Memory B cell (primary cell): Measurements from ENCODE around the gene CTNNAL1.
"Not testable (repeated sequence)": the region's sequence is repeated elsewhere in the genome, so short reads cannot be mapped to it uniquely, and the experiment has no call there.

Experiments used
- ATAC-seq: fragments of 150-1000 bp; cut with Tn5 transposase; 2 replicates; pipeline ENCODE4 v1.10.0; 2021; ENCODE audit warnings: low read depth, mild to moderate bottlenecking, moderate library complexity
- DNase-seq, 2 donors: peaks; one replicate each; pipeline ENCODE4 v3.0.0; 2022; ENCODE audit warnings: low spot score in 2 of 2
- H3K27ac Mint-ChIP-seq: one replicate; pipeline ENCODE4 v1.8.0; 2022; ENCODE audit warnings: mild to moderate bottlenecking, moderate library complexity, mixed read lengths
- H3K27me3 Mint-ChIP-seq: one replicate; pipeline ENCODE4 v1.8.0; 2022; ENCODE audit warnings: mixed read lengths
- H3K36me3 Mint-ChIP-seq: one replicate; pipeline ENCODE4 v1.8.0; 2022; ENCODE audit warnings: mild to moderate bottlenecking, mixed read lengths
- H3K4me1 Mint-ChIP-seq: one replicate; pipeline ENCODE4 v1.8.0; 2022; ENCODE audit warnings: mixed read lengths
- H3K4me3 Mint-ChIP-seq: one replicate; pipeline ENCODE4 v1.8.0; 2022; ENCODE audit warnings: mild to moderate bottlenecking, moderate library complexity, mixed read lengths
- H3K9me3 Mint-ChIP-seq: one replicate; pipeline ENCODE4 v1.8.0; 2022; ENCODE audit warnings: mixed read lengths

CTNNAL1 gene

DNA sequence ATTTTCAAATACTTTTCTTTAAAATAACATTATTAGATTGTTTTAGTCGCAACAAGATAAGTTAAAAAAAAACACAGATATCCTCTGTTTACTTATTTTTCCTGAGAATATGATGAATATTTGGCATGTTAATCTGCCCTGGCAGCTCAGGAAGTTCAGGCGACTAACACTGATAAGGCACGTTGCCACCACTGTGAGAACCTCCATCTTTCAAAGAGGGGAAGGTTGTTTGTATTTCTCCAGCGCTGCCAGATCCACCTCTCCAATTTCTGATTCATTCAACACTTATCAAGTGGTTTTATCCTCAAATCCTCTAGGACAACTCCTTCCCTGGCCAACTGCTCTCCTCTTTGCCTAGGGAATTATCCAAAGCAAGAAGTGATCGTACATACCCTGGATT is 21.8 kb downstream of the CTNNAL1 start:
- no peaks in the 10 kb centered on the region for H3K4me1 Mint-ChIP-seq
- H3K27me3 Mint-ChIP-seq, result no peaks in the 10 kb centered on the region
- no peak overlapping the region for H3K4me3 Mint-ChIP-seq
- no peaks in the 10 kb centered on the region for H3K36me3 Mint-ChIP-seq
- ATAC-seq, result no peak
- H3K9me3 Mint-ChIP-seq, result no peaks in the 10 kb centered on the region
- no peak overlapping the region for H3K27ac Mint-ChIP-seq
- no peak for DNase-seq

GRCh38 chr9:108983885-108984284 is 29.4 kb downstream of the CTNNAL1 start:
- no peak overlapping the region for H3K4me3 Mint-ChIP-seq
- no peaks in the 10 kb centered on the region for H3K4me1 Mint-ChIP-seq
- no peak overlapping the region for H3K27ac Mint-ChIP-seq
- ATAC-seq, result no peak
- no peak for DNase-seq
- H3K9me3 Mint-ChIP-seq, result no peaks in the 10 kb centered on the region
- H3K27me3 Mint-ChIP-seq, result no peaks in the 10 kb centered on the region
- H3K36me3 Mint-ChIP-seq, result no peaks in the 10 kb centered on the region

DNA sequence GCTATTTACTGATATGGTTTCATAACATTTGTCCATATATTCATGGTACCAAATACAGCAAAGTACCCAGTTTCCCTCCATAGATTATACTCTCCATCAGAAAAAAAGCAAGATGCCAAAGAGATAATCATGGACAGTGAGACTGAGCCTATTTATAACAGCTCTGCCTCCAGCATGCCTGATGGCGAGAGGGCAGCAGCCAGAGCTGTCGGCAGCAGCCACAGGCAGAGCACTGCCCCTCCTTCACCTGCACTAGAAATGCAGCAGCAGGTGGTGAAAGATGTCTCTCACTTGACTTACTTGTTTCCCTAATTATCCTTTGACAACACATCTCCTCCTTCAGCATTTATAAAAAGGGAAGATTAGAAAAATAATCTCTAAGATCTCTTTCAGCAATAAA is 32.4 kb downstream of the CTNNAL1 start:
- no peak for ATAC-seq
- H3K27me3 Mint-ChIP-seq, result no peaks in the 10 kb centered on the region
- no peak overlapping the region for H3K27ac Mint-ChIP-seq
- no peak for DNase-seq
- H3K36me3 Mint-ChIP-seq, result no peaks in the 10 kb centered on the region
- H3K9me3 Mint-ChIP-seq, result no peaks in the 10 kb centered on the region
- H3K4me3 Mint-ChIP-seq, result no peak overlapping the region
- H3K4me1 Mint-ChIP-seq, result no peaks in the 10 kb centered on the region

DNA sequence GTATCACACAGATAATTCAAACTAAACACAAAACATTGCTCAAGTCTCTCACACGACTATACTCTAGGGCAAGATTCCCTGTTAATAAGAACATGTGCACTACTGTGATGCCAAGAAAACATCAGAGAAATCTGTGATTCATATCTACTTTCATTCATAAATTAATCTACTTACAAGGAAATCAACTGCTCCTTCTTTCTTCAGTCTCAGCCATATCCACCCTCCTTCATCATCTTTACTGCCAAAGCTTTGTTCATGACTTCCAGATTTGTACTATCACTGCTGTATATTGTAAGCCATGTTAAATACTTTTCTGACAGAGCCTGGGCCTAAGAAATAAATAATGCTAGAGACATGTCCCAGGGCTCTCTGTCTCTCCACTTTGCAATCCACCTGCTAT is 35.1 kb downstream of the CTNNAL1 start:
- no peak for ATAC-seq

GRCh38 chr9:108973895-108974294 is 39.4 kb downstream of the CTNNAL1 start:
- Mint-ChIP-seq H3K4me3 (no peak overlapping the region), H3K27ac (no peak overlapping the region), H3K27me3 (no peaks in the 10 kb centered on the region), H3K9me3 (peaks cover 9% of the 10 kb centered on the region), H3K4me1 (no peaks in the 10 kb centered on the region), H3K36me3 (no peaks in the 10 kb centered on the region)
- DNase-seq, result no peak
- no peak for ATAC-seq

More for the DNA sequence above, 35.1 kb downstream of the CTNNAL1 start:
- H3K4me3 Mint-ChIP-seq, result no peak overlapping the region
- no peak for DNase-seq
- H3K9me3 Mint-ChIP-seq, result no peaks in the 10 kb centered on the region
- H3K36me3 Mint-ChIP-seq, result no peaks in the 10 kb centered on the region
- no peak overlapping the region for H3K27ac Mint-ChIP-seq
- no peaks in the 10 kb centered on the region for H3K4me1 Mint-ChIP-seq
- no peaks in the 10 kb centered on the region for H3K27me3 Mint-ChIP-seq

DNA sequence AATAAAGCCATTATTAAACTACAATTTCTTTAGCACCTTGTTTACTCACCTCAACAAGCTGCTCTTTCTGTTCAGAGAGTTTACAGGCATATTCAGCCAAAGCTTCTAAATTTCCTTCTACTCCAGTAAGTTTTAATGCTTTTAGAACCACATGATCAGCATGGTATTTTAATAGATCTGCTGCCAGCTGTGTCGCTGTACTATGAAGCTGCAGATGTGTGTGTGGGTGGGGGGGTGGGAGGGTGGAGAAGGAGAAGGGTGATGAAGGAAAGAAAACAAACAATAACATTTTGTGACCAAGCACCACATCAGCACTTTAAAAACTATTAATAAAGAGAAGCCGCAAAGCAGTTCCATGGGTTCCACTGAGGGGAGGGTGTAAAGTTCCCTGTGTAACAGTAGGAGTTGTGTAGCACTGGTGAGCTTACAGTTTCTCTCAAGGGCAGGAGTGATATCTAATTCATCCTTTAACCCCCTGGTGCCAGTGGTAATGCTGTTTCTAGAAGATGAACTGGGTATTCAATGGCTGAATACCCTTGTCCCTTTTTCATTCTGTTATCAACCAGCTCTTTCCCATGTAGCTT is 40.6 kb downstream of the CTNNAL1 start:
- no peak for DNase-seq

GRCh38 chr9:108972186-108972585 is 41.1 kb downstream of the CTNNAL1 start:
- H3K36me3 Mint-ChIP-seq, result no peaks in the 10 kb centered on the region
- no peak for ATAC-seq

More for the DNA sequence above, 40.6 kb downstream of the CTNNAL1 start:
- H3K27ac Mint-ChIP-seq, result no peak overlapping the region
- H3K27me3 Mint-ChIP-seq, result no peaks in the 10 kb centered on the region
- H3K36me3 Mint-ChIP-seq, result no peaks in the 10 kb centered on the region
- H3K9me3 Mint-ChIP-seq, result peaks cover 9% of the 10 kb centered on the region
- H3K4me1 Mint-ChIP-seq, result no peaks in the 10 kb centered on the region
- H3K4me3 Mint-ChIP-seq, result no peak overlapping the region
- no peak for ATAC-seq

DNA sequence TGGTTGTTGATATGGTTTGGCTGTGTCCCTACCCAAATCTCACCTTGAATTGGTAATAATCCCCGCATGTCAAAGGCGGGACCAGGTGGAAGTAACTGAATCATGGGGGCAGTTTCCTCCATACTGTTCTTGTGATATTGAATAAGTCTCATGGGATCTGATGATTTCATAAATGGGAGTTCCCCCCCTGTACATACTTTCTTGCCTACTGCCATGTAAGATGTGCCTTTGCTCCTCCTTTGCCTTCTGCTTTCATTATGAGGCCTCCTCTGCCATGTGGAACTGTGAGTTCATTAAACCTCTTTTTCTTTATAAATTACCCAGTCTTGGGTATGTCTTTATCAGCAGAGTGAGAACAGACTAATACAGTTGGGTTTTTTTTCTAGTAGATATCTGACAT is 41.9 kb downstream of the CTNNAL1 start:
- not testable (repeated sequence) for ATAC-seq, H3K27ac Mint-ChIP-seq, H3K36me3 Mint-ChIP-seq, H3K9me3 Mint-ChIP-seq, DNase-seq, H3K4me3 Mint-ChIP-seq, H3K4me1 Mint-ChIP-seq, H3K27me3 Mint-ChIP-seq

More at GRCh38 chr9:108972186-108972585, 41.1 kb downstream of the CTNNAL1 start:
- DNase-seq, result no peak
- H3K4me3 Mint-ChIP-seq, result no peak overlapping the region
- H3K4me1 Mint-ChIP-seq, result no peaks in the 10 kb centered on the region
- no peak overlapping the region for H3K27ac Mint-ChIP-seq
- no peaks in the 10 kb centered on the region for H3K27me3 Mint-ChIP-seq
- peaks cover 9% of the 10 kb centered on the region for H3K9me3 Mint-ChIP-seq

GRCh38 chr9:108967916-108968315 is 45.4 kb downstream of the CTNNAL1 start:
- Mint-ChIP-seq H3K4me1 (no peaks in the 10 kb centered on the region), H3K27me3 (no peaks in the 10 kb centered on the region), H3K9me3 (peaks cover 9% of the 10 kb centered on the region), H3K36me3 (no peaks in the 10 kb centered on the region), H3K27ac (no peak overlapping the region), H3K4me3 (no peak overlapping the region)
- DNase-seq (no peak), ATAC-seq (no peak)

DNA sequence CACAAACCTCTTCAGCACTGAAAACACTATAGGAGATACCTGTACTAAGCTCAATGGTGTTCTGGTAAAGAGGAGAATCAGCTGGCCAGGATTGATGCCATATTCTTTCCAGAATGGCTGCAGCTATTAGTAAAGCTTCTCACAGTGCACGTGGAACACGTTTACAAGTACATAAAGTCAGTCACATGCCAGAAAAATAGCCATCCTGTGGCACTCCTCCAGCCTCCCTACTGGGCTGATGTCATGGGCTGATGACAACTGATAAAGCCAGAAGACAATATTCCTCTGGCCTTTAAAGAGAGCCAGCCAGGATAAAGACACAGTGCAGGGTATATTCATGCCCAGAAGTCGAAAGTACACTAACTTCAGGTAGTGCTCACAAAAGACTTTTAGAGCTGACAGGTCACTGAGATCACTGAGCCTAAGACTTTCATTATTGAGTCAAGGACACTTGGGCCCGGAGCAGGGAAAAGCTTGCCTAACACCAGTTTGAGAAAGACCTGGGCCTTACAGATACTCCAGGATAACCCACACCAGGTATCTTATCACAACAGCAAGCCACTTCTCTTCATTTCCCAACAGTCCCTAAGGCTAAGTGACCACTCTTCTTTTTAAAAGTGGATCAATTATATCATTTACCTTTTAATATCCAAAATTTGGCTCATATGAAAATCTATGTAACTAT is 49.7 kb downstream of the CTNNAL1 start:
- H3K9me3 Mint-ChIP-seq, result no peaks in the 10 kb centered on the region
- no peaks in the 10 kb centered on the region for H3K27me3 Mint-ChIP-seq
- H3K4me1 Mint-ChIP-seq, result no peaks in the 10 kb centered on the region
- ATAC-seq, result no peak
- H3K4me3 Mint-ChIP-seq, result no peak overlapping the region
- H3K36me3 Mint-ChIP-seq, result no peaks in the 10 kb centered on the region
- no peak overlapping the region for H3K27ac Mint-ChIP-seq
- no peak for DNase-seq

DNA sequence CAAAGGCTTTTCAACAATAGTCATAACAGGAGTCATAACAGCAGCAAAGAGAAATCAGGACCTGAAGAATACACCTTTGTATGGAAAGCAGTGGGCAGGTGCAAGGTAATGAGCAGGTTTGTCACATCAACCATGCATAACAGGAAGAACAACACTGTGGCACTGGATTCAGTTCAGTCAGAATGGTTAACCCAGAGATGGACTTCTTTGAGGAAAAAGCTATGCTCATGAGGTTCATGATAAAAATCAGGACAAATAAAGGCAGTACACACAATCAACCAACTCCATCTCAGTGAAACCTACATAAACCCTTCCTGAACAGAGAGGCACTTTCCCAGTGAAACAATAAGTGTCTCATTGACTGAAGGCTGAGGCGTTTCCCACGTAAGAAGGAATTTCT is 52.1 kb downstream of the CTNNAL1 start:
- no peak overlapping the region for H3K4me3 Mint-ChIP-seq
- H3K9me3 Mint-ChIP-seq, result no peaks in the 10 kb centered on the region
- H3K27me3 Mint-ChIP-seq, result no peaks in the 10 kb centered on the region
- DNase-seq, result no peak
- H3K4me1 Mint-ChIP-seq, result no peaks in the 10 kb centered on the region
- no peak for ATAC-seq
- no peaks in the 10 kb centered on the region for H3K36me3 Mint-ChIP-seq
- H3K27ac Mint-ChIP-seq, result no peak overlapping the region

DNA sequence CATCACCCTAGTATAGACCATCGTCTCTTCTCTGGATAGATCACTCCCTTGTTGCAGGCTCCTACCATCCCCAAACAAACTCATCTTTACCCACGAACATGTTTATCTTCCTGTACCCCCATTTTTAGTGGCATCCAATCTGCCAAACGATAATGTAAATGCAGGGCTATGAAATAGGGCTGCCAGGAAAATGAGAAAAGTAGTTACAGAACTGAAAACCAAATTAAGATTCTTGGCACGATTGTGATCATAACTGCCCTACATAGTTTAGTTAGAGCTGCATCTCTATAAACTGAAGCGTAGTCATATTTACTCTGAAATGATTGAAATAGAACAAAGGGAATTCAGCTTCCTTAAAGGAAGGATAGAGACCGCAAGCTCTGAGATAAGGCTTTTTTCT is 53.0 kb downstream of the CTNNAL1 start:
- Mint-ChIP-seq H3K4me3 (no peak overlapping the region), H3K9me3 (no peaks in the 10 kb centered on the region), H3K27me3 (no peaks in the 10 kb centered on the region), H3K27ac (no peak overlapping the region), H3K36me3 (no peaks in the 10 kb centered on the region), H3K4me1 (no peaks in the 10 kb centered on the region)
- ATAC-seq, result no peak
- no peak for DNase-seq

DNA sequence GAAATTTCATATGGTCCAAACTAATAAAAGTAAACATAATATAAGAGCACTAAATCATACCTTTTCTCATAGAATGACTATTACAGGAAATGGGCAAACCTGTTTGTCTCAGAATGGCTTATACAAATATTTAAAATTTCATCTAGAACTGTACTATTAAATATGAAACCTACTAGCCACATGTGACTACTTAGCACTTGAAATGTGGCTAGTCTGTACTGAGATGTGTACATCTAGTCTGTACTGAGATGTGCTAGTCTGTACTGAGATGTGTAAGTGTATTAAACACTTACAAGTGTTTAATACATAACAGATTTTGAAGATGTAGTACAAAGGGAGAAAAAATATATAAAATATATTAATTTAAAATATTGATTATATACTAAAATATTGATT is 56.7 kb downstream of the CTNNAL1 start:
- Mint-ChIP-seq H3K27me3 (no peaks in the 10 kb centered on the region), H3K4me1 (no peaks in the 10 kb centered on the region), H3K27ac (no peak overlapping the region), H3K36me3 (no peaks in the 10 kb centered on the region), H3K4me3 (no peak overlapping the region), H3K9me3 (no peaks in the 10 kb centered on the region)
- ATAC-seq (no peak), DNase-seq (no peak)

DNA sequence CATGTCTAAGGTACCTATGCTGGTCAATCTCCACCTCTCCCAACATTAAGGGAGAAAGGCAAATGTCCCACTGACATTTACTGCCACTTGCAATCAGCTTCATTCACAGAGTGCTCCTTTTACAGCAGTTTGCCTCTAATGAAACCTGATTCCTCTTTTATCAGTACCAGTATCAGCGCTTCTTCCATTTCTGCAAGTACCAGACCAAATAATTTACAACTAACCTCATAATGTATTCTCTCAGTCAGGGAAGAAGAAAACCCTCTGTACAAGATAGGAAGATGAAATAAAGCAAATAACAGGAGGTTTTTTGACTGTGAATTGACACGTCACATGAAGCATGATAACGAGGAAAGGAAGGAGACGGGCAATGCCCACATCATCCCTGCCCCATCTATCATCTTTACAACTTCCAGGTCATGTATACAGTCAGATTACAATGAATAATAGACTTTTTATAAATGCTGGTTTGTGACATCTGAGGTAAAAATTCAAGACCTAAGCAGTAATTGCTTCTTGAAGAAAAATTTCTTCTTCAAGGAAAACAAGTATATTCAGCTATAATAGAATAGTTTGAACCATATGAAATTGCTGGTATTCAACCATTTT is 57.2 kb downstream of the CTNNAL1 start:
- Mint-ChIP-seq H3K27me3 (no peaks in the 10 kb centered on the region), H3K9me3 (no peaks in the 10 kb centered on the region), H3K36me3 (no peaks in the 10 kb centered on the region), H3K27ac (no peak overlapping the region), H3K4me1 (no peaks in the 10 kb centered on the region), H3K4me3 (no peak overlapping the region)
- ATAC-seq (no peak), DNase-seq (no peak)
